Brain microvascular endothelial cell (primary cell): Measurements from ENCODE around the gene PRSS1.

Experiments used
- DNase-seq: peaks from one replicate; pipeline ENCODE4 v3.0.0-alpha.2; 2020
- H3K27ac ChIP-seq: fragments of 250-450 bp; sonication (Bioruptor Pico); 2 replicates; pipeline ENCODE4 v1.5.1; 2020; ENCODE audit warnings: mild to moderate bottlenecking, moderate library complexity
- H3K27me3 ChIP-seq: fragments of 250-450 bp; sonication (Bioruptor Pico); replicated peaks from 2 replicates; pipeline ENCODE4 v1.5.1; 2020; ENCODE audit warnings: mild to moderate bottlenecking
- H3K36me3 ChIP-seq: fragments of 250-450 bp; sonication (Bioruptor Pico); replicated peaks from 2 replicates; pipeline ENCODE4 v1.5.1; 2020; ENCODE audit warnings: mild to moderate bottlenecking
- H3K4me3 ChIP-seq: 2 replicates; pipeline ENCODE4 v1.5.1; 2011; ENCODE audit warnings: low read depth, mild to moderate bottlenecking, control low read depth, low read length, moderate library complexity
- CTCF ChIP-seq: IDR thresholded peaks from 2 replicates; pipeline ENCODE4 v1.5.1; 2011; ENCODE audit warnings: low read depth, mild to moderate bottlenecking, moderate library complexity, low read length, control low read depth, inconsistent platforms; ENCODE audit errors: missing control alignments
- in situ Hi-C: cut with HindIII; loops from 2 replicates; pipeline ENCODE4 v1.10.0; 2017; ENCODE audit warnings: low sequenced_read_pairs, low pct_ligation_motif_present

Gene PRSS1

GRCh38 chr7:142785841-142786250 lies 36.6 kb downstream of the PRSS1 start:
- no peaks in the 10 kb centered on the region for H3K36me3 ChIP-seq
- H3K27me3 ChIP-seq = no peaks in the 10 kb centered on the region
- TF ChIP-seq CTCF = no peak
- DNase-seq = no peak
- in situ Hi-C loops = no loop called here
- no peak overlapping the region for H3K27ac ChIP-seq
- no peak overlapping the region for H3K4me3 ChIP-seq

- DNase-seq = no peak
- no peak overlapping the region for H3K27ac ChIP-seq
- TF ChIP-seq CTCF = no peak
Measured at GRCh38 chr7:142787034-142787768, 37.9 kb downstream of the PRSS1 start.

GRCh38 chr7:142787783-142788182 lies 38.5 kb downstream of the PRSS1 start:
- Histone ChIP-seq H3K27ac (no peak overlapping the region), H3K27me3 (no peaks in the 10 kb centered on the region), H3K36me3 (no peaks in the 10 kb centered on the region), H3K4me3 (no peak overlapping the region)
- TF ChIP-seq CTCF = no peak
- DNase-seq = no peak
- in situ Hi-C loops = no loop called here

More at GRCh38 chr7:142787034-142787768, 37.9 kb downstream of the PRSS1 start:
- Histone ChIP-seq H3K4me3 (no peak overlapping the region), H3K27me3 (no peaks in the 10 kb centered on the region), H3K36me3 (no peaks in the 10 kb centered on the region)
- in situ Hi-C loops = no loop called here

- H3K27ac ChIP-seq = no peak overlapping the region
- TF ChIP-seq CTCF = no peak
- no peak overlapping the region for H3K4me3 ChIP-seq
- H3K36me3 ChIP-seq = no peaks in the 10 kb centered on the region
- in situ Hi-C loops = no loop called here
- no peak for DNase-seq
- no peaks in the 10 kb centered on the region for H3K27me3 ChIP-seq
Measured at GRCh38 chr7:142788303-142789289, 39.3 kb downstream of the PRSS1 start.

- H3K4me3 ChIP-seq = no peak overlapping the region
- in situ Hi-C loops = no loop called here
- no peak for DNase-seq
- H3K27ac ChIP-seq = no peak overlapping the region
- no peaks in the 10 kb centered on the region for H3K27me3 ChIP-seq
- H3K36me3 ChIP-seq = no peaks in the 10 kb centered on the region
- no peak for TF ChIP-seq CTCF
Measured at GRCh38 chr7:142789441-142789840, 40.2 kb downstream of the PRSS1 start.
